Activated T-cell treated with anti-CD3 and anti-CD28 coated beads for 4 hours (primary cell): ENCODE measurements around the gene UBR3.
"Not testable (repeated sequence)": the region's sequence is repeated elsewhere in the genome, so short reads cannot be mapped to it uniquely, and the experiment has no call there.

Experiments used
- DNase-seq: peaks from one replicate; pipeline ENCODE4 v3.0.0-alpha.2; 2020

Gene UBR3

GRCh38 chr2:169827272-169828140 is at the start of gene UBR3:
UBR3 (plus strand) TSS chr2:169827454; CDS start chr2:169827508, 54 bp downstream.
- DNase-seq: peak; percentile 84

GRCh38 chr2:169778446-169778845 is 48.8 kb upstream of the UBR3 start:
- DNase-seq: no peak

GRCh38 chr2:169781249-169782013 is 45.8 kb upstream of the UBR3 start:
- DNase-seq: no peak

- DNase-seq: no peak
These were observed 44.7 kb upstream of the UBR3 start for GRCh38 chr2:169782513-169782912.

GRCh38 chr2:169790581-169790980 is 36.7 kb upstream of the UBR3 start:
- DNase-seq: no peak

- DNase-seq: no peak
These were observed 32.1 kb upstream of the UBR3 start for GRCh38 chr2:169795181-169795580.

GRCh38 chr2:169796441-169796840 is 30.8 kb upstream of the UBR3 start:
- DNase-seq: no peak

- DNase-seq: no peak
These were observed 29.7 kb upstream of the UBR3 start for GRCh38 chr2:169797601-169798000.

- no peak for DNase-seq
These were observed 28.9 kb upstream of the UBR3 start for GRCh38 chr2:169798397-169798717.

GRCh38 chr2:169798718-169799592 is 28.3 kb upstream of the UBR3 start, which contains the start of gene SSB:
SSB (plus strand) TSS chr2:169798871; CDS start chr2:169800961, 2,090 bp downstream.
- DNase-seq: peak; percentile 83

GRCh38 chr2:169803480-169803879 is 23.8 kb upstream of the UBR3 start:
- DNase-seq: no peak

GRCh38 chr2:169806586-169806985 is 20.7 kb upstream of the UBR3 start:
- no peak for DNase-seq

- no peak for DNase-seq
These were observed 19.0 kb upstream of the UBR3 start for GRCh38 chr2:169808221-169808620.

- DNase-seq: no peak
These were observed 11.4 kb upstream of the UBR3 start for GRCh38 chr2:169815849-169816248.

GRCh38 chr2:169816961-169817360 is 10.3 kb upstream of the UBR3 start:
- DNase-seq: not testable (repeated sequence)

- not testable (repeated sequence) for DNase-seq
These were observed 9.9 kb upstream of the UBR3 start for GRCh38 chr2:169817369-169817768.

- no peak for DNase-seq
These were observed 9.0 kb upstream of the UBR3 start for GRCh38 chr2:169818241-169818640.

GRCh38 chr2:169819106-169819505 is 8.1 kb upstream of the UBR3 start:
- no peak for DNase-seq

- not testable (repeated sequence) for DNase-seq
These were observed 7.2 kb upstream of the UBR3 start for GRCh38 chr2:169820101-169820500.

GRCh38 chr2:169822036-169822435 is 5.2 kb upstream of the UBR3 start:
- DNase-seq: no peak

GRCh38 chr2:169822785-169823392 is 4.4 kb upstream of the UBR3 start:
- DNase-seq: no peak

- no peak for DNase-seq
These were observed 3.3 kb upstream of the UBR3 start for GRCh38 chr2:169823996-169824372.
